HEK293T (cell line): ENCODE results near the gene HSPB7.

Source experiments
- ARNT ChIP-seq: fragments of 450-650 bp; IDR thresholded peaks from 2 replicates; pipeline ENCODE4 v1.6.1; 2017; ENCODE audit warnings: mild to moderate bottlenecking
- BHLHE40 ChIP-seq: fragments of 450-650 bp; IDR thresholded peaks from 2 replicates; pipeline ENCODE4 v1.6.1; 2016; ENCODE audit warnings: mild to moderate bottlenecking, moderate library complexity, borderline replicate concordance
- ELF4 ChIP-seq: fragments of 450-650 bp; IDR thresholded peaks from 2 replicates; pipeline ENCODE4 v1.6.1; 2017; ENCODE audit warnings: antibody characterized with exemption
- FOXA1 ChIP-seq: fragments of 450-650 bp; IDR thresholded peaks from 2 replicates; pipeline ENCODE4 v1.6.1; 2016; ENCODE audit warnings: mild to moderate bottlenecking
- FOXM1 ChIP-seq: fragments of 450-650 bp; IDR thresholded peaks from 2 replicates; pipeline ENCODE4 v1.6.1; 2017; ENCODE audit warnings: mild to moderate bottlenecking, borderline replicate concordance
- HDGF ChIP-seq: fragments of 450-650 bp; IDR thresholded peaks from 2 replicates; pipeline ENCODE4 v1.6.1; 2017; ENCODE audit warnings: antibody characterized with exemption, borderline replicate concordance
- L3MBTL2 ChIP-seq: fragments of 450-650 bp; conservative IDR thresholded peaks from 2 replicates; pipeline ENCODE4 v1.6.1; 2016; ENCODE audit warnings: mild to moderate bottlenecking
- LEF1 ChIP-seq: fragments of 450-650 bp; IDR thresholded peaks from 2 replicates; pipeline ENCODE4 v1.6.1; 2017; ENCODE audit warnings: mild to moderate bottlenecking, borderline replicate concordance
- NFRKB ChIP-seq: fragments of 450-650 bp; IDR thresholded peaks from 2 replicates; pipeline ENCODE4 v1.6.1; 2016; ENCODE audit warnings: mild to moderate bottlenecking, moderate library complexity
- SP1 ChIP-seq: fragments of 450-650 bp; IDR thresholded peaks from 2 replicates; pipeline ENCODE4 v1.6.1; 2017
- SUZ12 ChIP-seq: fragments of 450-650 bp; IDR thresholded peaks from 2 replicates; pipeline ENCODE4 v1.6.1; 2016; ENCODE audit warnings: mild to moderate bottlenecking
- TARDBP ChIP-seq: fragments of 450-650 bp; IDR thresholded peaks from 2 replicates; pipeline ENCODE4 v1.6.1; 2016
- ZNF384 ChIP-seq: fragments of 450-650 bp; IDR thresholded peaks from 2 replicates; pipeline ENCODE4 v1.6.1; 2016

DNA sequence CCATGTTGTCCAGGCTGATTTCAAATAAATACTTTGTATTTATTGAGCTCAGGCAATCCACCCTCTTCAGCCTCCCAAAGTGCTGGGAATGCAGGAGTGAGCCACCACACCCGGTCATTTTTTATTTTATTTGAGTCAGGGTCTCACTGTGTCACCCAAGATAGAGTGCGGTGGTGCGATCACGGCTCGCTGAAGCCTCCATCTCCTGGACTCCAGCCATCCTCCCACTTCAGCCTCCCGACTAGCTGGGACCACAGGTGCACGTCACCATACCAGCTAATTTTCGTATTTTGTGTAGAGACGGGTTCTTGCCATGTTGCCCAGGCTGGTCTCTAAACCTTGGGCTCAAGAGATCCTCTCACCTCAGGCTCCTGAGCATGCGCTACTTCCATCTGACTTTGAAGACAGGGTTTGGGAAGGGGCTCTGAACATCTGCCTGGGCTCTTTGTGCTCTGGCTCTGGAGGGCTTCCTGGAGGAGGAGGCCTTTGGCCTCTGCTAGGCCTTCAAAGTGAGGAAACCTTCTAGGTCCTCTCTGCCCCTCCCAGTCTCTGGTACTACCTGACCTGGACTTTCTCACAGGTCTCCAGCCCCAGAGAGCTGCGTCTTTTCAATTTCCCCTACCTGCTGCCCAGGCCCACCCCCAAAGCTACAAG lies 5.8 kb downstream of the HSPB7 start:
- TF ChIP-seq SP1: no peak
- TF ChIP-seq ZNF384: no peak
- no peak for TF ChIP-seq FOXM1
- no peak for TF ChIP-seq L3MBTL2
- TF ChIP-seq SUZ12: no peak
- TF ChIP-seq ELF4: no peak
- no peak for TF ChIP-seq HDGF
- no peak for TF ChIP-seq LEF1
- TF ChIP-seq ARNT: no peak
- TF ChIP-seq FOXA1: no peak
- TF ChIP-seq BHLHE40: no peak
- no peak for TF ChIP-seq NFRKB
- TF ChIP-seq TARDBP: no peak
